Activated effector memory CD4-positive, alpha-beta T cell treated with anti-CD3 and anti-CD28 coated beads, Interleukin-2, amount 50 U/mL, for 16 hours (primary cell): Measurements from ENCODE around the gene CNTNAP2.
"Not testable (repeated sequence)": the region's sequence is repeated elsewhere in the genome, so short reads cannot be mapped to it uniquely, and the experiment has no call there.

ENCODE experiments used
- DNase-seq: peaks from one replicate; pipeline ENCODE4 v3.0.0-alpha.2; 2020

CNTNAP2 gene

GRCh38 chr7:148299350-148300276 is 2183.0 kb downstream of the CNTNAP2 start:
- no peak for DNase-seq

- not testable (repeated sequence) for DNase-seq
Observed at GRCh38 chr7:148302436-148302835, 2185.8 kb downstream of the CNTNAP2 start.

- no peak for DNase-seq
Observed at GRCh38 chr7:148303295-148304082, 2186.9 kb downstream of the CNTNAP2 start.

GRCh38 chr7:148304083-148304335 is 2187.4 kb downstream of the CNTNAP2 start:
- no peak for DNase-seq

GRCh38 chr7:148304456-148304855 is 2187.9 kb downstream of the CNTNAP2 start:
- no peak for DNase-seq

- DNase-seq: no peak
Observed at GRCh38 chr7:148306759-148307158, 2190.2 kb downstream of the CNTNAP2 start.

GRCh38 chr7:148318102-148318811 is 2201.7 kb downstream of the CNTNAP2 start:
- no peak for DNase-seq

GRCh38 chr7:148318838-148319237 is 2202.2 kb downstream of the CNTNAP2 start:
- DNase-seq: no peak

GRCh38 chr7:148319316-148319808 is 2202.8 kb downstream of the CNTNAP2 start:
- DNase-seq: no peak

- no peak for DNase-seq
Observed at GRCh38 chr7:148325208-148325607, 2208.6 kb downstream of the CNTNAP2 start.

- no peak for DNase-seq
Observed at GRCh38 chr7:148327379-148327778, 2210.8 kb downstream of the CNTNAP2 start.

- no peak for DNase-seq
Observed at GRCh38 chr7:148328906-148329305, 2212.3 kb downstream of the CNTNAP2 start.

GRCh38 chr7:148330124-148330818 is 2213.7 kb downstream of the CNTNAP2 start:
- no peak for DNase-seq

- no peak for DNase-seq
Observed at GRCh38 chr7:148330822-148331221, 2214.2 kb downstream of the CNTNAP2 start.

- not testable (repeated sequence) for DNase-seq
Observed at GRCh38 chr7:148331456-148331855, 2214.9 kb downstream of the CNTNAP2 start.

- no peak for DNase-seq
Observed at GRCh38 chr7:148332191-148333186, 2215.9 kb downstream of the CNTNAP2 start.

GRCh38 chr7:148334441-148334956 is 2217.9 kb downstream of the CNTNAP2 start:
- DNase-seq: no peak

GRCh38 chr7:148334959-148335577 is 2218.5 kb downstream of the CNTNAP2 start:
- DNase-seq: no peak

GRCh38 chr7:148335790-148336189 is 2219.2 kb downstream of the CNTNAP2 start:
- no peak for DNase-seq

GRCh38 chr7:148336411-148336810 is 2219.8 kb downstream of the CNTNAP2 start:
- DNase-seq: no peak
